ENCODE results near the gene TTC39C.

DNA sequence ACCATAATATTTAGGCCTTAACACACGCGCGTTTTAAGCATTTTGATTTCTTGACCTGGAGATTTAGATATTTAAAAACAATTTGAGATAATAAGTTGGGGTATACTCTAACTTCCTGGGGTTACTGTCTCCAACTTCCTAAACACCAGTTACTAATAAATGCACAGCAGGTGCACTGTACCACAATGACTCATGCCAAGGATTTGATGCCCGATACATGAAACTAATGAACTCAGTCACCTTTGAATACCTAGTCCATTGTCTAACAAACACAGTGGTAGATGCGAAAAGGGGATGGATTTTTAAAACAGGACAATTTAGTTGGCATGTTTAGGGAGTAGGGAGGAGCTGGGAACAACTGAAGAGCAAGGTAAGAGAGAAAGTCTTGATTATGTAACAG is 145.5 kb downstream of the TTC39C start:
- TF ChIP-seq, protein P1, sequence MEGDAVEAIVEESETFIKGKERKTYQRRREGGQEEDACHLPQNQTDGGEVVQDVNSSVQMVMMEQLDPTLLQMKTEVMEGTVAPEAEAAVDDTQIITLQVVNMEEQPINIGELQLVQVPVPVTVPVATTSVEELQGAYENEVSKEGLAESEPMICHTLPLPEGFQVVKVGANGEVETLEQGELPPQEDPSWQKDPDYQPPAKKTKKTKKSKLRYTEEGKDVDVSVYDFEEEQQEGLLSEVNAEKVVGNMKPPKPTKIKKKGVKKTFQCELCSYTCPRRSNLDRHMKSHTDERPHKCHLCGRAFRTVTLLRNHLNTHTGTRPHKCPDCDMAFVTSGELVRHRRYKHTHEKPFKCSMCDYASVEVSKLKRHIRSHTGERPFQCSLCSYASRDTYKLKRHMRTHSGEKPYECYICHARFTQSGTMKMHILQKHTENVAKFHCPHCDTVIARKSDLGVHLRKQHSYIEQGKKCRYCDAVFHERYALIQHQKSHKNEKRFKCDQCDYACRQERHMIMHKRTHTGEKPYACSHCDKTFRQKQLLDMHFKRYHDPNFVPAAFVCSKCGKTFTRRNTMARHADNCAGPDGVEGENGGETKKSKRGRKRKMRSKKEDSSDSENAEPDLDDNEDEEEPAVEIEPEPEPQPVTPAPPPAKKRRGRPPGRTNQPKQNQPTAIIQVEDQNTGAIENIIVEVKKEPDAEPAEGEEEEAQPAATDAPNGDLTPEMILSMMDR (IDR thresholded peaks at IDR 0.05): no peak
- TF ChIP-seq ZFX (IDR thresholded peaks at IDR 0.05; ENCODE audit: borderline replicate concordance): no peak

All from 22Rv1 (cell line).